ENCODE data around the gene PSRC1. TPM values are rescaled to one million over a fixed set of nuclear protein-coding genes. Genes with fewer than 3 reads are reported as not detected.

The PSRC1 gene
- total RNA-seq, 1 experiment from 2014 or later = 68.4 TPM

- Mint-ChIP-seq H3K4me3 (no peak overlapping the region), H3K27me3 (ENCODE audit: low read depth) (no peaks in the 10 kb centered on the region), H3K36me3 (peaks cover 38% of the 10 kb centered on the region), H3K4me1 (peaks cover 8% of the 10 kb centered on the region), H3K27ac (no peak overlapping the region), H3K9me3 (no peaks in the 10 kb centered on the region)
- TF ChIP-seq ZNF396 (CRISPR knock-in tag; IDR thresholded peaks at IDR 0.05; ENCODE audit: borderline replicate concordance) = no peak
- no peak for TF ChIP-seq ZNF416 (CRISPR knock-in tag; IDR thresholded peaks at IDR 0.05)
- TF ChIP-seq ETV6 (CRISPR knock-in tag; IDR thresholded peaks at IDR 0.05) = no peak
- no peak for TF ChIP-seq SOX15 (CRISPR knock-in tag; IDR thresholded peaks at IDR 0.05)
- TF ChIP-seq, protein P1, sequence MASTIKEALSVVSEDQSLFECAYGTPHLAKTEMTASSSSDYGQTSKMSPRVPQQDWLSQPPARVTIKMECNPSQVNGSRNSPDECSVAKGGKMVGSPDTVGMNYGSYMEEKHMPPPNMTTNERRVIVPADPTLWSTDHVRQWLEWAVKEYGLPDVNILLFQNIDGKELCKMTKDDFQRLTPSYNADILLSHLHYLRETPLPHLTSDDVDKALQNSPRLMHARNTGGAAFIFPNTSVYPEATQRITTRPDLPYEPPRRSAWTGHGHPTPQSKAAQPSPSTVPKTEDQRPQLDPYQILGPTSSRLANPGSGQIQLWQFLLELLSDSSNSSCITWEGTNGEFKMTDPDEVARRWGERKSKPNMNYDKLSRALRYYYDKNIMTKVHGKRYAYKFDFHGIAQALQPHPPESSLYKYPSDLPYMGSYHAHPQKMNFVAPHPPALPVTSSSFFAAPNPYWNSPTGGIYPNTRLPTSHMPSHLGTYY (CRISPR knock-in tag; IDR thresholded peaks at IDR 0.05) = no peak
- TF ChIP-seq NR2C2 (CRISPR knock-in tag; IDR thresholded peaks at IDR 0.05) = no peak
- no peak for TF ChIP-seq MXD4 (CRISPR knock-in tag; IDR thresholded peaks at IDR 0.05; ENCODE audit: borderline replicate concordance)
- TF ChIP-seq CREM (CRISPR knock-in tag; IDR thresholded peaks at IDR 0.05) = no peak
- no peak for TF ChIP-seq PRRX2 (CRISPR knock-in tag; IDR thresholded peaks at IDR 0.05)
- TF ChIP-seq, protein P2, sequence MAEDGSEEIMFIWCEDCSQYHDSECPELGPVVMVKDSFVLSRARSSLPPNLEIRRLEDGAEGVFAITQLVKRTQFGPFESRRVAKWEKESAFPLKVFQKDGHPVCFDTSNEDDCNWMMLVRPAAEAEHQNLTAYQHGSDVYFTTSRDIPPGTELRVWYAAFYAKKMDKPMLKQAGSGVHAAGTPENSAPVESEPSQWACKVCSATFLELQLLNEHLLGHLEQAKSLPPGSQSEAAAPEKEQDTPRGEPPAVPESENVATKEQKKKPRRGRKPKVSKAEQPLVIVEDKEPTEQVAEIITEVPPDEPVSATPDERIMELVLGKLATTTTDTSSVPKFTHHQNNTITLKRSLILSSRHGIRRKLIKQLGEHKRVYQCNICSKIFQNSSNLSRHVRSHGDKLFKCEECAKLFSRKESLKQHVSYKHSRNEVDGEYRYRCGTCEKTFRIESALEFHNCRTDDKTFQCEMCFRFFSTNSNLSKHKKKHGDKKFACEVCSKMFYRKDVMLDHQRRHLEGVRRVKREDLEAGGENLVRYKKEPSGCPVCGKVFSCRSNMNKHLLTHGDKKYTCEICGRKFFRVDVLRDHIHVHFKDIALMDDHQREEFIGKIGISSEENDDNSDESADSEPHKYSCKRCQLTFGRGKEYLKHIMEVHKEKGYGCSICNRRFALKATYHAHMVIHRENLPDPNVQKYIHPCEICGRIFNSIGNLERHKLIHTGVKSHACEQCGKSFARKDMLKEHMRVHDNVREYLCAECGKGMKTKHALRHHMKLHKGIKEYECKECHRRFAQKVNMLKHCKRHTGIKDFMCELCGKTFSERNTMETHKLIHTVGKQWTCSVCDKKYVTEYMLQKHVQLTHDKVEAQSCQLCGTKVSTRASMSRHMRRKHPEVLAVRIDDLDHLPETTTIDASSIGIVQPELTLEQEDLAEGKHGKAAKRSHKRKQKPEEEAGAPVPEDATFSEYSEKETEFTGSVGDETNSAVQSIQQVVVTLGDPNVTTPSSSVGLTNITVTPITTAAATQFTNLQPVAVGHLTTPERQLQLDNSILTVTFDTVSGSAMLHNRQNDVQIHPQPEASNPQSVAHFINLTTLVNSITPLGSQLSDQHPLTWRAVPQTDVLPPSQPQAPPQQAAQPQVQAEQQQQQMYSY (CRISPR knock-in tag; IDR thresholded peaks at IDR 0.05) = no peak
- TF ChIP-seq, protein P3, sequence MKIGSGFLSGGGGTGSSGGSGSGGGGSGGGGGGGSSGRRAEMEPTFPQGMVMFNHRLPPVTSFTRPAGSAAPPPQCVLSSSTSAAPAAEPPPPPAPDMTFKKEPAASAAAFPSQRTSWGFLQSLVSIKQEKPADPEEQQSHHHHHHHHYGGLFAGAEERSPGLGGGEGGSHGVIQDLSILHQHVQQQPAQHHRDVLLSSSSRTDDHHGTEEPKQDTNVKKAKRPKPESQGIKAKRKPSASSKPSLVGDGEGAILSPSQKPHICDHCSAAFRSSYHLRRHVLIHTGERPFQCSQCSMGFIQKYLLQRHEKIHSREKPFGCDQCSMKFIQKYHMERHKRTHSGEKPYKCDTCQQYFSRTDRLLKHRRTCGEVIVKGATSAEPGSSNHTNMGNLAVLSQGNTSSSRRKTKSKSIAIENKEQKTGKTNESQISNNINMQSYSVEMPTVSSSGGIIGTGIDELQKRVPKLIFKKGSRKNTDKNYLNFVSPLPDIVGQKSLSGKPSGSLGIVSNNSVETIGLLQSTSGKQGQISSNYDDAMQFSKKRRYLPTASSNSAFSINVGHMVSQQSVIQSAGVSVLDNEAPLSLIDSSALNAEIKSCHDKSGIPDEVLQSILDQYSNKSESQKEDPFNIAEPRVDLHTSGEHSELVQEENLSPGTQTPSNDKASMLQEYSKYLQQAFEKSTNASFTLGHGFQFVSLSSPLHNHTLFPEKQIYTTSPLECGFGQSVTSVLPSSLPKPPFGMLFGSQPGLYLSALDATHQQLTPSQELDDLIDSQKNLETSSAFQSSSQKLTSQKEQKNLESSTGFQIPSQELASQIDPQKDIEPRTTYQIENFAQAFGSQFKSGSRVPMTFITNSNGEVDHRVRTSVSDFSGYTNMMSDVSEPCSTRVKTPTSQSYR (CRISPR knock-in tag; IDR thresholded peaks at IDR 0.05) = no peak
- TF ChIP-seq, protein P4, sequence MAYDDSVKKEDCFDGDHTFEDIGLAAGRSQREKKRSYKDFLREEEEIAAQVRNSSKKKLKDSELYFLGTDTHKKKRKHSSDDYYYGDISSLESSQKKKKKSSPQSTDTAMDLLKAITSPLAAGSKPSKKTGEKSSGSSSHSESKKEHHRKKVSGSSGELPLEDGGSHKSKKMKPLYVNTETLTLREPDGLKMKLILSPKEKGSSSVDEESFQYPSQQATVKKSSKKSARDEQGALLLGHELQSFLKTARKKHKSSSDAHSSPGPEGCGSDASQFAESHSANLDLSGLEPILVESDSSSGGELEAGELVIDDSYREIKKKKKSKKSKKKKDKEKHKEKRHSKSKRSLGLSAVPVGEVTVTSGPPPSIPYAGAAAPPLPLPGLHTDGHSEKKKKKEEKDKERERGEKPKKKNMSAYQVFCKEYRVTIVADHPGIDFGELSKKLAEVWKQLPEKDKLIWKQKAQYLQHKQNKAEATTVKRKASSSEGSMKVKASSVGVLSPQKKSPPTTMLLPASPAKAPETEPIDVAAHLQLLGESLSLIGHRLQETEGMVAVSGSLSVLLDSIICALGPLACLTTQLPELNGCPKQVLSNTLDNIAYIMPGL (CRISPR knock-in tag; IDR thresholded peaks at IDR 0.05) = no peak
- no peak for TF ChIP-seq ZMAT4 (CRISPR knock-in tag; IDR thresholded peaks at IDR 0.05)
- TF ChIP-seq, protein P5, sequence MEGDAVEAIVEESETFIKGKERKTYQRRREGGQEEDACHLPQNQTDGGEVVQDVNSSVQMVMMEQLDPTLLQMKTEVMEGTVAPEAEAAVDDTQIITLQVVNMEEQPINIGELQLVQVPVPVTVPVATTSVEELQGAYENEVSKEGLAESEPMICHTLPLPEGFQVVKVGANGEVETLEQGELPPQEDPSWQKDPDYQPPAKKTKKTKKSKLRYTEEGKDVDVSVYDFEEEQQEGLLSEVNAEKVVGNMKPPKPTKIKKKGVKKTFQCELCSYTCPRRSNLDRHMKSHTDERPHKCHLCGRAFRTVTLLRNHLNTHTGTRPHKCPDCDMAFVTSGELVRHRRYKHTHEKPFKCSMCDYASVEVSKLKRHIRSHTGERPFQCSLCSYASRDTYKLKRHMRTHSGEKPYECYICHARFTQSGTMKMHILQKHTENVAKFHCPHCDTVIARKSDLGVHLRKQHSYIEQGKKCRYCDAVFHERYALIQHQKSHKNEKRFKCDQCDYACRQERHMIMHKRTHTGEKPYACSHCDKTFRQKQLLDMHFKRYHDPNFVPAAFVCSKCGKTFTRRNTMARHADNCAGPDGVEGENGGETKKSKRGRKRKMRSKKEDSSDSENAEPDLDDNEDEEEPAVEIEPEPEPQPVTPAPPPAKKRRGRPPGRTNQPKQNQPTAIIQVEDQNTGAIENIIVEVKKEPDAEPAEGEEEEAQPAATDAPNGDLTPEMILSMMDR (IDR thresholded peaks at IDR 0.05) = no peak
- TF ChIP-seq TEAD1 (CRISPR knock-in tag; IDR thresholded peaks at IDR 0.05) = no peak
- no peak for TF ChIP-seq TP53 (CRISPR knock-in tag; IDR thresholded peaks at IDR 0.05)
- ChIA-PET CTCF (no interaction called here), POLR2A (no interaction called here)
- ATAC-seq (no peak), DNase-seq (ENCODE audit: low spot score) (no peak)
Measured at GRCh38 chr1:109314795-109315194, 31.9 kb upstream of the PSRC1 start.
